ENCODE data around the gene NPDC1. TPM values are rescaled to one million over a fixed set of nuclear protein-coding genes. Genes with fewer than 3 reads are reported as not detected.

NPDC1 gene
- total and polyA plus RNA-seq, 2 donors (not counting 1 experiment from before 2014, with no cell fraction given): 0.17 to 0.19 TPM

DNA sequence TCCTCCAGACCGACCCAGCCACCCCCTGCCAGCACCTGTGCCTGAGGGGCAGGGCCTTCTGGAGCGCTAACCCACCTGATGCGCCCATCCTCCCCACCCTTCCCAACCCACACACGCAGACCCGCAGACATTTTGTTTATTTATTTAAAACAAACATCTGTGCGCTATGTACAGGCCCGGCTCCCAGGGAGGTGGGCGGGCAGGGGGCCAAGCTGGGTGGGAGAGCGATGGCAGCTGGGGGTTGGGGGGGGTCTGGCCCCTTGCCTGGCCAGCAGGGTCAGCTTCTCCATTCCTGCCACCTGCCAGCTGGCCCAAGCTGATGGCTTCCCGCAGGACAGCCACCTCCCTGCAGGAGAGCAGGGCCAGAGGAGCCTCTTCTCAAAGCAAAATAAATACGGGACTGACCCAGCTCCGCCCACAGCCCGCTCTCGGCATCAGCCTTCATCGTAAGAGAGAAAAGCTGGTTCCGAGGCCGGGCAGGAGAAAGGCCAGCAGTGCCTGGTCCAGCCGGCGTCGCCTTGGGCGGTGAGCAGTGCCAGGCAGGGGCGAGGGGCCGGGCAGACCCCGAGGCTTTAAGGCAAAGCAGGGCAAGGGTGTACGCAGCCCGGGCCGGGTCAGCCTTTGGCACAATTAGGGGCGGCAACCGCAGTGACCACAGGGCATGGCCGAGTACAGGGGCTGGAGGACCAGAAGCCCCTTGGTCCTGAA, 38.7 kb downstream of the NPDC1 start:
- Histone ChIP-seq H3K4me2 (replicated peaks; ENCODE audit: low read depth, low read length, poor library complexity, severe bottlenecking) (no peak overlapping the region), H3K9ac (ENCODE audit: low read length) (no peak overlapping the region), H3K27ac (ENCODE audit: low read length in 2 of 2) (no peak overlapping the region), H3K79me2 (ENCODE audit: control insufficient read depth, insufficient read depth, low read length) (no peaks in the 10 kb centered on the region), H3K36me3 (replicated peaks in 1 of 2; ENCODE audit: control extremely low read depth in 1 of 2, control insufficient read depth in 1 of 2, extremely low read depth in 1 of 2, insufficient read depth in 2 of 2, low read length in 1 of 2) (peaks cover 0 to 1% of the 10 kb centered on the region in 2 experiments), H3K27me3 (replicated peaks in 1 of 4; ENCODE audit: control extremely low read depth in 1 of 4, control insufficient read depth in 3 of 4, insufficient read depth in 4 of 4, low read length in 3 of 4) (no peaks in the 10 kb centered on the region), H3K9me3 (ENCODE audit: control extremely low read depth in 1 of 3, control insufficient read depth in 2 of 3, insufficient read depth in 1 of 3, low read length in 2 of 3) (peaks cover 0 to 4% (median 0%) of the 10 kb centered on the region in 3 donors), H3K4me1 (ENCODE audit: control insufficient read depth in 2 of 2, insufficient read depth in 2 of 2, low read length in 2 of 2) (no peaks in the 10 kb centered on the region), H3K4me3 (ENCODE audit: control extremely low read depth in 1 of 5, extremely low read depth in 1 of 5, insufficient read depth in 1 of 5, low read depth in 2 of 5, low read length in 4 of 5) (no peak overlapping the region), H2AFZ (ENCODE audit: insufficient read depth, low read depth, low read length, poor library complexity, severe bottlenecking) (no peak overlapping the region), H4K20me1 (ENCODE audit: control insufficient read depth, insufficient read depth, low read length, poor library complexity, severe bottlenecking) (no peaks in the 10 kb centered on the region)
- ChIA-PET CTCF (interaction anchor here (1.3 to 1.5 kb wide), 2 partner anchors 22 to 28 kb away, joined by 3 to 5 read pairs; no protein-coding TSS in a partner anchor), POLR2A (no interaction called here)
- no peaks in the 10 kb centered on the region for H3K4me1 Mint-ChIP-seq
- intact Hi-C loops (cut with micrococcal nuclease): no loop called here
- no peaks in the 10 kb centered on the region for H3K9me3 Mint-ChIP-seq (ENCODE audit: insufficient read depth)
- 91% methylated on average over 22 of the region's 30 CpGs for WGBS (ENCODE audit: insufficient coverage)
- DNase-seq (no peak), ATAC-seq (ENCODE audit: low read depth) (no peak)
- no peak overlapping the region for H3K27ac Mint-ChIP-seq
- no peaks in the 10 kb centered on the region for H3K27me3 Mint-ChIP-seq
- TF ChIP-seq, protein P1, sequence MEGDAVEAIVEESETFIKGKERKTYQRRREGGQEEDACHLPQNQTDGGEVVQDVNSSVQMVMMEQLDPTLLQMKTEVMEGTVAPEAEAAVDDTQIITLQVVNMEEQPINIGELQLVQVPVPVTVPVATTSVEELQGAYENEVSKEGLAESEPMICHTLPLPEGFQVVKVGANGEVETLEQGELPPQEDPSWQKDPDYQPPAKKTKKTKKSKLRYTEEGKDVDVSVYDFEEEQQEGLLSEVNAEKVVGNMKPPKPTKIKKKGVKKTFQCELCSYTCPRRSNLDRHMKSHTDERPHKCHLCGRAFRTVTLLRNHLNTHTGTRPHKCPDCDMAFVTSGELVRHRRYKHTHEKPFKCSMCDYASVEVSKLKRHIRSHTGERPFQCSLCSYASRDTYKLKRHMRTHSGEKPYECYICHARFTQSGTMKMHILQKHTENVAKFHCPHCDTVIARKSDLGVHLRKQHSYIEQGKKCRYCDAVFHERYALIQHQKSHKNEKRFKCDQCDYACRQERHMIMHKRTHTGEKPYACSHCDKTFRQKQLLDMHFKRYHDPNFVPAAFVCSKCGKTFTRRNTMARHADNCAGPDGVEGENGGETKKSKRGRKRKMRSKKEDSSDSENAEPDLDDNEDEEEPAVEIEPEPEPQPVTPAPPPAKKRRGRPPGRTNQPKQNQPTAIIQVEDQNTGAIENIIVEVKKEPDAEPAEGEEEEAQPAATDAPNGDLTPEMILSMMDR (IDR thresholded peaks at IDR 0.05): no peak
- no peak for TF ChIP-seq EZH2 (IDR thresholded peaks at IDR 0.05; ENCODE audit: borderline replicate concordance, insufficient read depth, low read depth, low read length, poor library complexity, severe bottlenecking)
- H3K4me3 Mint-ChIP-seq: no peak overlapping the region

All from B cell (primary cell).